Panc1 (cell line): ENCODE results near the gene HIPK3. TPM values are rescaled to one million over a fixed set of nuclear protein-coding genes. Genes with fewer than 3 reads are reported as not detected.

Source experiments
- ATAC-seq: fragments of 200-7000 bp; cut with Tn5 transposase; 2 replicates; pipeline ENCODE4 v1.9.1; 2020; ENCODE audit warnings: mild to moderate bottlenecking, moderate library complexity
- BruUV-seq: library from RNA; stranded (reverse); fragments of 400-500 nt; replicated peaks from 2 replicates; lab custom pipeline; 2021; lab: Mats Ljungman, UMichigan
- CTCF ChIA-PET: fragments of 300-600 bp; sonication (Branson Sonifier 250); formaldehyde crosslinking; loops from one replicate; lab custom pipeline; 2022; ENCODE audit warnings: antibody characterized with exemption; lab: Charles Lee
- POLR2A ChIA-PET: fragments of 300-600 bp; sonication (Branson Sonifier 250); formaldehyde crosslinking; loops from one replicate; lab custom pipeline; 2022; ENCODE audit warnings: antibody characterized with exemption; lab: Charles Lee
- DNase-seq: peaks from one replicate; pipeline ENCODE4 v3.0.0-alpha.2; 2010; ENCODE audit warnings: low read depth, low spot score
- H3K27ac ChIP-seq: 2 replicates; pipeline ENCODE4 v1.5.1; 2011; ENCODE audit warnings: mild to moderate bottlenecking, low read length, inconsistent platforms
- H3K27me3 ChIP-seq: fragments of 200-500 bp; sonication (Bioruptor generic); 2 replicates; pipeline ENCODE4 v1.6.0; 2014; ENCODE audit warnings: low read length, inconsistent platforms; ENCODE audit not compliant: control insufficient read depth, insufficient read depth
- H3K36me3 ChIP-seq: fragments of 200-500 bp; sonication (Bioruptor generic); 2 replicates; pipeline ENCODE4 v1.5.1; 2014; ENCODE audit warnings: inconsistent platforms, mild to moderate bottlenecking, low read length, moderate library complexity; ENCODE audit not compliant: control insufficient read depth, insufficient read depth
- H3K4me1 ChIP-seq: 2 replicates; pipeline ENCODE4 v1.5.1; 2011; ENCODE audit warnings: inconsistent platforms, mild to moderate bottlenecking, low read length, moderate library complexity; ENCODE audit not compliant: control insufficient read depth, insufficient read depth
- H3K4me3 ChIP-seq, 2 experiments: 2 replicates each; pipeline ENCODE4 v1.5.1; 2011 to 2012; ENCODE audit warnings: low read depth in 2 of 2, low read length in 2 of 2, mild to moderate bottlenecking in 2 of 2, inconsistent platforms in 1 of 2, moderate library complexity in 1 of 2
- H3K9me3 ChIP-seq: fragments of 200-500 bp; sonication (Bioruptor generic); 2 replicates; pipeline ENCODE4 v1.5.1; 2014; ENCODE audit warnings: low read depth, mild to moderate bottlenecking, inconsistent platforms, low read length, moderate library complexity; ENCODE audit not compliant: control insufficient read depth, insufficient read depth
- POLR2AphosphoS5 ChIP-seq: IDR thresholded peaks from 2 replicates; pipeline ENCODE4 v1.6.1; 2012; ENCODE audit warnings: mild to moderate bottlenecking, low read depth, low read length, moderate library complexity
- SIN3A ChIP-seq: IDR thresholded peaks from 2 replicates; pipeline ENCODE4 v1.6.1; 2012; ENCODE audit warnings: low read depth, mild to moderate bottlenecking, low read length, moderate library complexity, borderline replicate concordance; ENCODE audit not compliant: insufficient read depth
- TCF7L2 ChIP-seq: IDR thresholded peaks from 2 replicates; pipeline ENCODE4 v1.6.1; 2011; ENCODE audit warnings: mild to moderate bottlenecking, low read depth, low read length, inconsistent platforms
- in situ Hi-C: cut with HindIII; loops from 2 replicates; pipeline ENCODE4 v1.10.0; 2016; ENCODE audit warnings: low sequenced_read_pairs, low pct_unique_long_range_greater_than_20kb
- intact Hi-C: fragments of 100-400 bp; cut with micrococcal nuclease; formaldehyde crosslinking; loops from one replicate; pipeline ENCODE4 v1.10.0; 2022; ENCODE audit not compliant: unreplicated experiment
- total RNA-seq: library from RNA; stranded (reverse); gene quantifications from one replicate; pipeline ENCODE4 v1.2.1, GENCODE V29; 2021; ENCODE audit not compliant: unreplicated experiment
- TF ChIP-seq, protein P1 (sequence below): fragments of 450-650 bp; IDR thresholded peaks from 2 replicates; pipeline ENCODE4 v1.5.1; 2017; ENCODE audit warnings: mild to moderate bottlenecking
- TF ChIP-seq, protein P2 (sequence below), 2 experiments: IDR thresholded peaks; 2 replicates each; pipeline ENCODE4 v1.6.1; 2011 to 2012; ENCODE audit warnings: low read depth in 2 of 2, control low read depth in 1 of 2, low read length in 1 of 2, mild to moderate bottlenecking in 1 of 2, moderate library complexity in 1 of 2; ENCODE audit not compliant: insufficient read depth in 1 of 2

Gene HIPK3
- total RNA-seq, 1 experiment from 2014 or later, result 72.2 TPM

DNA sequence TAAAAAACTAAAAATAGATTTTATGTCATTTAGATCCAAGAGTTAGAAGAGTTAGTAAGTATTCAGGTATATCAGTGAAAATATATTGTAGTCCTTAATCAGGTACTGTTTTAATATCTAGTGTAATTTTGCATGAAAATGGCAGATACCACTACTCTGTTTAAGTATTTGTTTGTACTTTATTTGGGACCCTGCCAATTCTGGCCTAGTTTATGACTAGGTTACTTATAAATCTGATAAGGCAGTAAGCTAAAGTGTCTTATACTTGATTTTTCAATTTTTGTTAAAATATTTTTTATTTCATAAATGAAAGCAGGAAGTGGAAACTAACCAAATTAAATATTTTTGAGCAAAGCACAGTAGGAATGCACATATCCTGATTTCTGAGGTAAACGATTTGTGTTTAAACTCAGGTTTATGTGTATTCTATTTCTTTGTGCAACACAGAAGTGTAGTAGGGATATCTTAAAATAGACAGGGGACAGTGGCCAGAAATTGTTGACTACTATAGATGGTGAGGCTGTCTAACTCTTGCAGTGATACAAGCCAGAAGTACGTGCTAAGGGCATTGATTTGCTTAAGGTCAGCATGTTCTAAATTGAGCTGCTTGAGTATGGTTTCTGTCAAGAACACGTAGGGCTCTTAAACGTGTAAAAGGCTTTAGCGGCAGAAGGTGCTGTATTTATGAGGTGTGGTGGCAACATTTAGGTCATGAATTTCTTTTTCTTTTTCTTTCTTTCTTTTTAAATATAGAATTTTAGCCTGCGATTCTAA, 34.0 kb downstream of the HIPK3 start:
- in situ Hi-C loops, result no loop called here

DNA sequence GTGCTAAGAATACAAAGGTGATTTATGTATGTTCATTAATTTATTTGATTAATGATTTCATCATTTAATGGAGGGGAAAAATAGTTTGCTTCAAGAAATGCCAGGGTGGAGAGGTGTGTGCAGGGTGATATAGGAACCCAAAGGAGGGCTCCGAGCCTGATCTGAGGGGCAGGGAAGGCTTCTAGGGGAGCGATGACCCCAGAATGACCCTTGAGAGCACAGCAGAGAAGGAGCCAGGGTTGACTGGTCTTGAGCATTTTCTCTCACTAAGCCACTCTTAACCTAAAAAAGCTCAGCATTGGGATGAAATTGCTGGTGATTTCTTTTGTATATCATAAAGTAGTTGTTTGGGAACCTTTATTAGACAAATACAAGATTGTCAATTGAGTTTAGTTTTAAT, 35.1 kb downstream of the HIPK3 start:
- Histone ChIP-seq H3K4me1 (no peaks in the 10 kb centered on the region; the same call in 1 of the 2 replicates), H3K27me3 (no peaks in the 10 kb centered on the region), H3K27ac (no peak overlapping the region), H3K4me3 (no peak overlapping the region), H3K36me3 (no peaks in the 10 kb centered on the region), H3K9me3 (no peaks in the 10 kb centered on the region)
- DNase-seq (no peak), ATAC-seq (no peak)
- ChIA-PET CTCF (no interaction called here), POLR2A (no interaction called here)
- intact Hi-C loops (no loop called here), in situ Hi-C loops (no loop called here)
- no peak for TF ChIP-seq TCF7L2
- TF ChIP-seq, protein P1, sequence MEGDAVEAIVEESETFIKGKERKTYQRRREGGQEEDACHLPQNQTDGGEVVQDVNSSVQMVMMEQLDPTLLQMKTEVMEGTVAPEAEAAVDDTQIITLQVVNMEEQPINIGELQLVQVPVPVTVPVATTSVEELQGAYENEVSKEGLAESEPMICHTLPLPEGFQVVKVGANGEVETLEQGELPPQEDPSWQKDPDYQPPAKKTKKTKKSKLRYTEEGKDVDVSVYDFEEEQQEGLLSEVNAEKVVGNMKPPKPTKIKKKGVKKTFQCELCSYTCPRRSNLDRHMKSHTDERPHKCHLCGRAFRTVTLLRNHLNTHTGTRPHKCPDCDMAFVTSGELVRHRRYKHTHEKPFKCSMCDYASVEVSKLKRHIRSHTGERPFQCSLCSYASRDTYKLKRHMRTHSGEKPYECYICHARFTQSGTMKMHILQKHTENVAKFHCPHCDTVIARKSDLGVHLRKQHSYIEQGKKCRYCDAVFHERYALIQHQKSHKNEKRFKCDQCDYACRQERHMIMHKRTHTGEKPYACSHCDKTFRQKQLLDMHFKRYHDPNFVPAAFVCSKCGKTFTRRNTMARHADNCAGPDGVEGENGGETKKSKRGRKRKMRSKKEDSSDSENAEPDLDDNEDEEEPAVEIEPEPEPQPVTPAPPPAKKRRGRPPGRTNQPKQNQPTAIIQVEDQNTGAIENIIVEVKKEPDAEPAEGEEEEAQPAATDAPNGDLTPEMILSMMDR, result no peak
- TF ChIP-seq, protein P2, sequence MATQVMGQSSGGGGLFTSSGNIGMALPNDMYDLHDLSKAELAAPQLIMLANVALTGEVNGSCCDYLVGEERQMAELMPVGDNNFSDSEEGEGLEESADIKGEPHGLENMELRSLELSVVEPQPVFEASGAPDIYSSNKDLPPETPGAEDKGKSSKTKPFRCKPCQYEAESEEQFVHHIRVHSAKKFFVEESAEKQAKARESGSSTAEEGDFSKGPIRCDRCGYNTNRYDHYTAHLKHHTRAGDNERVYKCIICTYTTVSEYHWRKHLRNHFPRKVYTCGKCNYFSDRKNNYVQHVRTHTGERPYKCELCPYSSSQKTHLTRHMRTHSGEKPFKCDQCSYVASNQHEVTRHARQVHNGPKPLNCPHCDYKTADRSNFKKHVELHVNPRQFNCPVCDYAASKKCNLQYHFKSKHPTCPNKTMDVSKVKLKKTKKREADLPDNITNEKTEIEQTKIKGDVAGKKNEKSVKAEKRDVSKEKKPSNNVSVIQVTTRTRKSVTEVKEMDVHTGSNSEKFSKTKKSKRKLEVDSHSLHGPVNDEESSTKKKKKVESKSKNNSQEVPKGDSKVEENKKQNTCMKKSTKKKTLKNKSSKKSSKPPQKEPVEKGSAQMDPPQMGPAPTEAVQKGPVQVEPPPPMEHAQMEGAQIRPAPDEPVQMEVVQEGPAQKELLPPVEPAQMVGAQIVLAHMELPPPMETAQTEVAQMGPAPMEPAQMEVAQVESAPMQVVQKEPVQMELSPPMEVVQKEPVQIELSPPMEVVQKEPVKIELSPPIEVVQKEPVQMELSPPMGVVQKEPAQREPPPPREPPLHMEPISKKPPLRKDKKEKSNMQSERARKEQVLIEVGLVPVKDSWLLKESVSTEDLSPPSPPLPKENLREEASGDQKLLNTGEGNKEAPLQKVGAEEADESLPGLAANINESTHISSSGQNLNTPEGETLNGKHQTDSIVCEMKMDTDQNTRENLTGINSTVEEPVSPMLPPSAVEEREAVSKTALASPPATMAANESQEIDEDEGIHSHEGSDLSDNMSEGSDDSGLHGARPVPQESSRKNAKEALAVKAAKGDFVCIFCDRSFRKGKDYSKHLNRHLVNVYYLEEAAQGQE (IDR thresholded peaks at IDR 0.05; ENCODE audit: insufficient read depth in 1 of 2, low read depth in 2 of 2, low read length in 1 of 2), result no peak
- TF ChIP-seq SIN3A, result no peak
- TF ChIP-seq POLR2AphosphoS5, result no peak
- BruUV-seq, result no TSS peak

More for the DNA sequence above, 34.0 kb downstream of the HIPK3 start:
- Histone ChIP-seq H3K4me1 (no peaks in the 10 kb centered on the region; the same call in 1 of the 2 replicates), H3K27me3 (no peaks in the 10 kb centered on the region), H3K9me3 (no peaks in the 10 kb centered on the region), H3K27ac (no peak overlapping the region), H3K4me3 (no peak overlapping the region), H3K36me3 (no peaks in the 10 kb centered on the region)
- ATAC-seq (no peak), DNase-seq (no peak)
- ChIA-PET POLR2A (interaction anchor here (0.7 kb wide), 1 partner anchor 304 kb away, joined by 3 read pairs; no protein-coding TSS in a partner anchor), CTCF (no interaction called here)
- intact Hi-C loops, result no loop called here
- no peak for TF ChIP-seq POLR2AphosphoS5
- TF ChIP-seq, protein P2 (IDR thresholded peaks at IDR 0.05; ENCODE audit: insufficient read depth in 1 of 2, low read depth in 2 of 2, low read length in 1 of 2), result no peak
- TF ChIP-seq, protein P1, result no peak
- TF ChIP-seq TCF7L2, result no peak
- TF ChIP-seq SIN3A, result no peak
- no TSS peak for BruUV-seq
